ENCODE measurements around the gene NPFFR1.

- no peak for TF ChIP-seq GATA2 (IDR thresholded peaks at IDR 0.05; ENCODE audit: low read depth, low read length)
- no peak for TF ChIP-seq GATA3 (IDR thresholded peaks at IDR 0.05; ENCODE audit: low read depth, low read length)
Measured at GRCh38 chr10:70227548-70228320, 56.1 kb downstream of the NPFFR1 start.
